ENCODE results near the gene EDEM2.
"Not testable (repeated sequence)": the region's sequence is repeated elsewhere in the genome, so short reads cannot be mapped to it uniquely, and the experiment has no call there.

The EDEM2 gene

DNA sequence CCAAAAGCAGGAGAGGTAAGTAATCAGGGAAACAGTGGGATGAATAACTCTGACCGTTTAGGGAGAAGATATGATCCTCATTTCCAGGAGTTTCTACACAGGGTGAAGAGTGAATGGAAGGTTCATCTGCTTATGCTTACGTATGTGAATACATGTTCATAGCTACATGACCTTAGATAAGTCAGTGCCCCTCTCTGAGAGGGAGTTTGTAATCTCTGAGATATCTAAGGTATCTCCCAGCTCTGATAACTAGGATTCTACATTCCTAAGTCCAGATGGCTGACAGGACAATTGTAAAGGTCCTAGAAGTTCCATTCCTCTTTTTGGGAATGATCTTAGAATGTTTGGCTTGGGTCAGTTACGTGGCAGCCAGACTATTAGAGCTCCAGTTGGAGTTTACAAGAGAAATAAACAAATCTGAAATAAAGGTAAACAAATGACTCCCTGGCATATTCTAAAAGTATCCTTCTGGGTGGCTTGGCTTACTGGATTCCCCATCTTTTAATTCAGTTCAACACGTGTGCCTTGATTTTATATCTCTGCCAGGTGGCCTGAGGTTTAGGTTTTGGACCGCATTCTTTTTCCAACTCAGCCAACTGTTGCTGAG lies 40.6 kb upstream of the EDEM2 start:
- TF ChIP-seq, protein P1, sequence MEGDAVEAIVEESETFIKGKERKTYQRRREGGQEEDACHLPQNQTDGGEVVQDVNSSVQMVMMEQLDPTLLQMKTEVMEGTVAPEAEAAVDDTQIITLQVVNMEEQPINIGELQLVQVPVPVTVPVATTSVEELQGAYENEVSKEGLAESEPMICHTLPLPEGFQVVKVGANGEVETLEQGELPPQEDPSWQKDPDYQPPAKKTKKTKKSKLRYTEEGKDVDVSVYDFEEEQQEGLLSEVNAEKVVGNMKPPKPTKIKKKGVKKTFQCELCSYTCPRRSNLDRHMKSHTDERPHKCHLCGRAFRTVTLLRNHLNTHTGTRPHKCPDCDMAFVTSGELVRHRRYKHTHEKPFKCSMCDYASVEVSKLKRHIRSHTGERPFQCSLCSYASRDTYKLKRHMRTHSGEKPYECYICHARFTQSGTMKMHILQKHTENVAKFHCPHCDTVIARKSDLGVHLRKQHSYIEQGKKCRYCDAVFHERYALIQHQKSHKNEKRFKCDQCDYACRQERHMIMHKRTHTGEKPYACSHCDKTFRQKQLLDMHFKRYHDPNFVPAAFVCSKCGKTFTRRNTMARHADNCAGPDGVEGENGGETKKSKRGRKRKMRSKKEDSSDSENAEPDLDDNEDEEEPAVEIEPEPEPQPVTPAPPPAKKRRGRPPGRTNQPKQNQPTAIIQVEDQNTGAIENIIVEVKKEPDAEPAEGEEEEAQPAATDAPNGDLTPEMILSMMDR (IDR thresholded peaks at IDR 0.05; ENCODE audit: insufficient read depth, missing control alignments): no peak

DNA sequence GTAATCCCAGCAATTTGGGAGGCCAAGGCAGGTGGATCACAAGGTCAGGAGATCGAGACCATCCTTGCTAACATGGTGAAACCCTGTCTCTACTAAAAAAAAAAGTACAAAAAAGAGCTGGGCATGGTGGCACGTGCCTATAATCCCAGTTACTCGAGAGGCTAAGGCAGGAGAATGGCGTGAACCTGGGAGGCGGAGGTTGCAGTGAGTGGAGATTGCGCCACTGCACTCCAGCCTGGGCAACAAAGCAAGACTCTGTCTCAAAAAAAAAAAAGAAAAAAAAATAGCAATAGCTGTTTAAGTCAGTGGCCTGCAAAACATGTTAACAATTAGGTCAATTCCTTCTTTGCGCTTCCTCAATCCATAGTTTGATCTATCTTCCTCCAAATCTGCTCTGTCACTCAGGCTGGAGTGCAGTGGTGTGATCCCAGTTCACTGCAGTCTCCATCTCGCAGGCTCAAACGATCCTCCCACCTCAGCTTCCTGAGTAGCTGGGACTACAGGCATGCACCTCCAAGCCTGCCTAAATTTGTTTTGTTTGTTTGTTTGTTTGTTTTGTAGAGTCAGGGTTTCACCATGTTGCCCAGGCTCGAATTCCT lies 39.7 kb upstream of the EDEM2 start:
- not testable (repeated sequence) for FAIRE-seq; DNase-seq (ENCODE audit: insufficient read length, low spot score)

More for the DNA sequence above, 40.6 kb upstream of the EDEM2 start:
- no peak for DNase-seq (ENCODE audit: insufficient read length, low spot score)
- FAIRE-seq: no peak

DNA sequence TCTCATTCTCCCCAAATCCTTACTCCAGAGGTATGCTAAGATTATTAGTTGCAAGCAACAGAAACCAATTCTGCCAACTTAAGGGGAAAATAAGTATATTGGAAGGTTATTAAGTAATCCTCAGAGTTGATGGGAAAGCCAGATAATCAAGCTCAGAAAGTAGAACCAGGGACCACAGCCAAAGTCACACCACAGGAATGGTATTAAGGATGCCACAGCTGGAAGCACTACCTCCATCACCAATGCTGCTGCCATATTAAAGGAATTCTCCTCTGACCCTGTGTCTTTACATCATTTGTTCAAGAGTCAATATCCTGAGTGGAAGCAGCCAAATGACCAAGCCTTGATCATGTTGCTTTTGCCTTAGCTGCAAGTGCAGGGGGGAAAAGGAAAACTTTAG lies 34.6 kb upstream of the EDEM2 start:
- no peak for FAIRE-seq
- TF ChIP-seq, protein P1 (IDR thresholded peaks at IDR 0.05; ENCODE audit: insufficient read depth, missing control alignments): no peak
- no peak for DNase-seq (ENCODE audit: insufficient read length, low spot score)

DNA sequence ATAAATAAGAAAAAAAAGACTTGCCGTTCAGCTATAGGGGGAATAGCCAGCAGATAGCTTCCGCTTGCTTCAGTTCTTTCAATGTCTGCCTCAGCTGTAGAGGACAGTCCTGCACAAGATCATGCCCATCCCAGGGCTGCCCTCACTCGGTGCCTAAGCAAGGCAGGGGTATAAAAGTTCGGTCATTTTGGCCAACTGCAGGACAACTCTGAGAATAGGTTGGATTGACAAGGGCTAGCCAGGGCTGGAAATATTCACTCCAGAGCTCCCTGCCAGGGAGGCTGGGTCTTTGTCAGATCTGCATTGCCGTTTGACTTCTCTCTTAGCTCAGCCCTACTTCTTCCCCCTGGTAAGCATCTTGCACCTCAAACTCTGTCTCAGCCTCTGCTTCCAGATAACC lies 33.1 kb upstream of the EDEM2 start:
- DNase-seq (ENCODE audit: insufficient read length, low spot score): no peak
- FAIRE-seq: no peak
- TF ChIP-seq, protein P1 (IDR thresholded peaks at IDR 0.05; ENCODE audit: insufficient read depth, missing control alignments): no peak

DNA sequence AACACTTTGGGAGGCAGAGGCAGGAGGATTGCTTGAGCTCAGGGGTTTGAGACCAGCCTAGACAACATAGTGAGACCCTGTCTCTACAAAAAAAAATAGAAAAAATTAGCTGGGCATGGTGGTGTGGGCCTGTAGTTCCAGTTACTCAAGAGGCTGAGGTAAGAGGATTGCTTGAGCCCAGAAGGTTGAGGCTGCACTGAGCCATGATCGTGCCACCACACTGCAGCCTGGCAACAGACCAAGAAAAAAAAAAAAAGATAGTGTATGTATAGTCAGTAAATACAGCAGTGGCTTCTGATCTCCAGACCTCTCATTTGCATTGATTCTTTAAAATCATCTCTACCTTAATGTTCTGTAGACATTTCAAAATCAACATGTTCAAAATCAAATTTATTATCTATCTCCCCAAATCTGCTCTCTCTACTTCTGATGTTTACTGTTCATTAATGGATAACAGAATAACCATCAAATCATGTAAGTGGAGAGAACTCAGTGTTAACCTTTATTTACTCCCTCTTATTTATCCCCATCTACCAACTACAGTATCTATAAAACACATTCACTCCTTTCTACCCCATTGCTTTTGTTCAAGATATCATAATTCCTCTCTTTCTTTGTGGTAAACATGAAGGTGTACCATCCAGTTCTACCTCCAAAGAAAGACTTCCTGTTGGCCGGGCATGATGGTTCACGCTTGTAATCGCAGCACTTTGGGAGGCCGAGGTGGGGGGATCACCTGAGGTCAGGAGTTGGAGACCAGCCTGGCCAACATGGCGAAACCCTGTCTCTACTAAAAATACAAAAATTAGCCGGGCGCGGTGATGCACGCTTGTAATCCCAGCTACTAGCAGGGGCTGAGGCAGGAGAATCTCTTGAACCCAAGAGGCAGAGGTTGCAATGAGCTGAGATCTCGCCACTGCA lies 32.4 kb upstream of the EDEM2 start:
- FAIRE-seq (no peak), DNase-seq (ENCODE audit: insufficient read length, low spot score) (no peak)

DNA sequence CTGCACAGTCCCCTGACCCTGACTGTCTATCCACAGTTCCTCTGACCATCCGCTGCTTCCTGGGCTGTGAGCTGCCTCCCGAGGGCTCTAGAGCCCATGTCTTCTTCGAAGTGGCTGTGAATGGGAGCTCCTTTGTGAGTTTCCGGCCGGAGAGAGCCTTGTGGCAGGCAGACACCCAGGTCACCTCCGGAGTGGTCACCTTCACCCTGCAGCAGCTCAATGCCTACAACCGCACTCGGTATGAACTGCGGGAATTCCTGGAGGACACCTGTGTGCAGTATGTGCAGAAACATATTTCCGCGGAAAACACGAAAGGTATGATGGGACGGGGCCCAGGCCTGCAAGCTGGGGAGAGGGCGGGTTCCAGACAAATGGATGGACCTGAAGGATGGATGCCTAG lies 29.0 kb upstream of the EDEM2 start:
- DNase-seq (ENCODE audit: insufficient read length, low spot score): no peak
- TF ChIP-seq, protein P1 (IDR thresholded peaks at IDR 0.05; ENCODE audit: insufficient read depth, missing control alignments): no peak
- no peak for FAIRE-seq

More for the DNA sequence above, 32.4 kb upstream of the EDEM2 start:
- TF ChIP-seq, protein P1 (IDR thresholded peaks at IDR 0.05; ENCODE audit: insufficient read depth, missing control alignments): no peak

DNA sequence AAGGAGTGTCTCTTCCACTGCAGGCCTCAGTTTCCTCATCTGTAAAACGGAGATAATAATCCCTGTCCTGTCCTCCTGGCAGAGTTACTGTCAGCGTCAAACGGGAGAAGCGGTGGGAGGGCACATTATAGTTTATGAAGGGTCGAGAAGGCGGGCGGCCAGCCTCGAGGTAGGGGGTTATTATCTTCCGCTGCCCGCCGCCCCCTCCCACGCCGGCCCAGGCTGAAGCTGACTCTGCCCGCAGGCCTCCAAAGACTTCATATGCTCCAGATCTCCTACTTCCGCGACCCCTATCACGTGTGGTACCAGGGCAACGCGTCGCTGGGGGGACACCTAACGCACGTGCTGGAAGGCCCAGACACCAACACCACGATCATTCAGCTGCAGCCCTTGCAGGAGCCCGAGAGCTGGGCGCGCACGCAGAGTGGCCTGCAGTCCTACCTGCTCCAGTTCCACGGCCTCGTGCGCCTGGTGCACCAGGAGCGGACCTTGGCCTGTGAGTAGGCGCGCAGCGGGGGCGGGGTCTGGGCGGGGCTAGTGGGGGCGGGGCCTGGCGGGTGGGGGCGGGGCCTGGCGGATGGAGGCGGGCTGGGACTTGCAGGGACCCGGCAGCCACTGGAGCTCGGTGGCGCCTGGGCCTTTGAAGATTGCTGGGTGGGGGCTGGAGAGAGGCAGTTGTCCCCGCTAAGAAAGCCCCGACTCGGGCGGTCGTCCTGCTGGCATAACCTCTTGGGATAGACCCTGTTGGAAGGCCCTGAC lies 27.5 kb upstream of the EDEM2 start:
- TF ChIP-seq, protein P1 (IDR thresholded peaks at IDR 0.05; ENCODE audit: insufficient read depth, missing control alignments): no peak
- DNase-seq (ENCODE audit: insufficient read length, low spot score): no peak
- no peak for FAIRE-seq
